Breast epithelium (tissue), 3 donors: ENCODE results near the gene SCN4B.

ENCODE experiments used
- POLR2A ChIP-seq: fragments of 450-650 bp; IDR thresholded peaks from one replicate; pipeline ENCODE4 v1.6.1; 2016; ENCODE audit warnings: antibody characterized with exemption, mild to moderate bottlenecking, moderate library complexity
- TF ChIP-seq, protein P1 (sequence below), 3 donors: fragments of 450-650 bp; IDR thresholded peaks; one replicate each; pipeline ENCODE4 v1.5.1; 2016 to 2017; ENCODE audit warnings: antibody characterized with exemption in 3 of 3, mild to moderate bottlenecking in 3 of 3, moderate library complexity in 3 of 3

DNA sequence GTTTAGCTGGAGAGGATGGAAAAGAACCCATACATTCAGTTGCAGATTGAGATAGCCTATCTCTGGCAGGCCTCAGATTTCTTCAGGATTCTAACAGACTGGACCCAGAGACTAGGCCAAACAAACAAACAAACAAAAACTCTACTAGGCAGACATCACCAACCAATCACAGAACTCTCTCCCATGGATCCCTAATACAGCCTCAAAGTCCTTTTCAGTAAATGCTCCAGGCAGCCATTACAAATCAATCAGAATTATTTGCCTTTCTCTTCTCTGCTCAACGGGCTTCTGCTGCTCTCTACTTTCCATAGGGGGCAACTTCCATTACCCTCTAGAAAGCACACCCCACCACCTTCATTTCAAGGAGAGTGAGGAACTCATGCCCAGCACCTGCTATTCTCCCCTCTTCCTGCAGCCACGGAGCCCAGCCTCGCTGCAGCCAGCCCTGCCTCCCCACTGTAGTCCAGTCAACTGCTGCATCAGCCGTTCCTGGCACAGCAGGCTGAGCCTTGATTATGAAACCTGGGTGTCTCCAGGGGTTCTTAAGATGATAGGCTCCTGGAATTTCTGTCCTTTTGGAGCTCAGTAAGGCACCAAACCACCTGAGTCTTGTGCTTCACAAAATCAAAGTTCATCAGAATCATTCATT, 46.8 kb downstream of the SCN4B start:
- TF ChIP-seq, protein P1, sequence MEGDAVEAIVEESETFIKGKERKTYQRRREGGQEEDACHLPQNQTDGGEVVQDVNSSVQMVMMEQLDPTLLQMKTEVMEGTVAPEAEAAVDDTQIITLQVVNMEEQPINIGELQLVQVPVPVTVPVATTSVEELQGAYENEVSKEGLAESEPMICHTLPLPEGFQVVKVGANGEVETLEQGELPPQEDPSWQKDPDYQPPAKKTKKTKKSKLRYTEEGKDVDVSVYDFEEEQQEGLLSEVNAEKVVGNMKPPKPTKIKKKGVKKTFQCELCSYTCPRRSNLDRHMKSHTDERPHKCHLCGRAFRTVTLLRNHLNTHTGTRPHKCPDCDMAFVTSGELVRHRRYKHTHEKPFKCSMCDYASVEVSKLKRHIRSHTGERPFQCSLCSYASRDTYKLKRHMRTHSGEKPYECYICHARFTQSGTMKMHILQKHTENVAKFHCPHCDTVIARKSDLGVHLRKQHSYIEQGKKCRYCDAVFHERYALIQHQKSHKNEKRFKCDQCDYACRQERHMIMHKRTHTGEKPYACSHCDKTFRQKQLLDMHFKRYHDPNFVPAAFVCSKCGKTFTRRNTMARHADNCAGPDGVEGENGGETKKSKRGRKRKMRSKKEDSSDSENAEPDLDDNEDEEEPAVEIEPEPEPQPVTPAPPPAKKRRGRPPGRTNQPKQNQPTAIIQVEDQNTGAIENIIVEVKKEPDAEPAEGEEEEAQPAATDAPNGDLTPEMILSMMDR (IDR thresholded peaks at IDR 0.05), result no peak
- TF ChIP-seq POLR2A, result no peak
